ENCODE data around the gene VPS37D. TPM values are rescaled to one million over a fixed set of nuclear protein-coding genes. Genes with fewer than 3 reads are reported as not detected.
A peak's percentile ranks its signal among the peaks of the same experiment; 100 is the strongest.

VPS37D gene
- total RNA-seq, 2 donors from 2014 or later: 6.1 to 9.1 TPM

DNA sequence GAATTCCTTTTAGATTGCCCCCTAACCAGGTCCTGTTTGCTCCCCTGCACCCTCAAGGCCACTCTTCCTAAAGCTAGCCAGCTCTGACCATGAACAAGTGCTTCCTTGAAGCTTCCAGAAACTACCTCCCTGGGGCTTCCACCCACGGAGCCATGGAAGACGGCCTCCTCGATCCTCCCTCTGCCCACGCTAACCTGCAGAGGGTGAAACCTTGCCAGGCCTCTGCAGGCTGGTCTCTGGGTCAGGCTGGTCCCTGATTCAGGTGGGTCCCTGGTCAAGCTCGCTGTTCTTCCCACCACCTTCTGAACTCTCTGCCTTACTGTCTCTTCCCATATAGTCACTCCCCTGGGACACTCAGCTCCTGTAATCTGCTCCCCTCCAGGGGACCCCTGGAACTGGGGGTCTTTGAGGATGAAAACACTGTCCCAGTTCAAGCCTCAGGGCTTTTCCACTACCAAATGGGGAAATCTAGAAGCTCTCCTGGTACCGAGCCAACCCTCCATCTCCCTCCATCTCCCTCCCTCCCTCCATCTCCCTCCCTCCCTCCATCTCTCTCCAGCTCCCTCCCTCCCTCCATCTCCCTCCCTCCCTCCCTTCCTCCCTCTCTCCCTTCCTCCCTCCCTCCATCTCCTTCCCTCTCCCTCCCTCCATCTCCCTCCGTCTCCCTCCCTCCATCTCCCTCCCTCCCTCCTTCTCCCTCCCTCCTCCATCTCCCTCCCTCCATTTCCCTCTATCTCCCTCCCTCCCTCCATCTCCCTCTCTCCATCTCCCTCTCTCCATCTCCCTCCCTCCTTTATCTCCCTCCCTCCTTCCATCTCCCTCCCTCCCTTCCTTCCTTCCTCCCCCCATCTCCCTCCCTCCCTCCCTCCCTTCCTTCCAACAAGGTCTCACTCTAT is 46.2 kb upstream of the VPS37D start:
- no peak for DNase-seq
- Histone ChIP-seq H3K27me3 (ENCODE audit: control insufficient read depth, insufficient read depth, low read length, poor library complexity, severe bottlenecking) (peaks cover 31% of the 10 kb centered on the region), H3K27ac (ENCODE audit: low read depth, low read length) (no peak overlapping the region), H3K9me3 (ENCODE audit: control insufficient read depth, low read length) (no peaks in the 10 kb centered on the region), H3K4me1 (ENCODE audit: control insufficient read depth, insufficient read depth, low read length) (peaks cover 8% of the 10 kb centered on the region), H3K9ac (ENCODE audit: extremely low read depth, low read length, poor library complexity, severe bottlenecking) (no peak overlapping the region), H3K4me3 (ENCODE audit: low read length) (no peak overlapping the region), H3K36me3 (ENCODE audit: control insufficient read depth, insufficient read depth, low read length) (no peaks in the 10 kb centered on the region)
- TF ChIP-seq, protein P1, sequence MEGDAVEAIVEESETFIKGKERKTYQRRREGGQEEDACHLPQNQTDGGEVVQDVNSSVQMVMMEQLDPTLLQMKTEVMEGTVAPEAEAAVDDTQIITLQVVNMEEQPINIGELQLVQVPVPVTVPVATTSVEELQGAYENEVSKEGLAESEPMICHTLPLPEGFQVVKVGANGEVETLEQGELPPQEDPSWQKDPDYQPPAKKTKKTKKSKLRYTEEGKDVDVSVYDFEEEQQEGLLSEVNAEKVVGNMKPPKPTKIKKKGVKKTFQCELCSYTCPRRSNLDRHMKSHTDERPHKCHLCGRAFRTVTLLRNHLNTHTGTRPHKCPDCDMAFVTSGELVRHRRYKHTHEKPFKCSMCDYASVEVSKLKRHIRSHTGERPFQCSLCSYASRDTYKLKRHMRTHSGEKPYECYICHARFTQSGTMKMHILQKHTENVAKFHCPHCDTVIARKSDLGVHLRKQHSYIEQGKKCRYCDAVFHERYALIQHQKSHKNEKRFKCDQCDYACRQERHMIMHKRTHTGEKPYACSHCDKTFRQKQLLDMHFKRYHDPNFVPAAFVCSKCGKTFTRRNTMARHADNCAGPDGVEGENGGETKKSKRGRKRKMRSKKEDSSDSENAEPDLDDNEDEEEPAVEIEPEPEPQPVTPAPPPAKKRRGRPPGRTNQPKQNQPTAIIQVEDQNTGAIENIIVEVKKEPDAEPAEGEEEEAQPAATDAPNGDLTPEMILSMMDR (conservative IDR thresholded peaks at IDR 0.05): no peak
- Mint-ChIP-seq H3K27ac (no peak overlapping the region), H3K27me3 (ENCODE audit: insufficient read depth) (peaks cover 36% of the 10 kb centered on the region), H3K36me3 (ENCODE audit: low read depth) (peaks cover 1% of the 10 kb centered on the region), H3K4me1 (peaks cover 4% of the 10 kb centered on the region), H3K4me3 (no peak overlapping the region), H3K9me3 (no peaks in the 10 kb centered on the region)
- 74% methylated on average over 5 to 7 of the region's 7 CpGs for WGBS, 2 experiments (ENCODE audit: insufficient coverage in 1 of 2, insufficient read length in 1 of 2)

- 46 to 80% methylated on average over 1 to 2 of the region's 2 CpGs for WGBS, 2 experiments (ENCODE audit: insufficient coverage in 1 of 2, insufficient read length in 1 of 2)
- H3K27ac Mint-ChIP-seq: no peak overlapping the region
- H3K4me3 ChIP-seq (ENCODE audit: low read length): peak overlapping the region; percentile 75
- peaks cover 1% of the 10 kb centered on the region for H3K36me3 Mint-ChIP-seq (ENCODE audit: low read depth)
- H3K4me3 Mint-ChIP-seq: peak overlapping the region; percentile 67
- H3K4me1 Mint-ChIP-seq: peaks cover 4% of the 10 kb centered on the region
- peaks cover 8% of the 10 kb centered on the region for H3K4me1 ChIP-seq (ENCODE audit: control insufficient read depth, insufficient read depth, low read length)
- no peaks in the 10 kb centered on the region for H3K36me3 ChIP-seq (ENCODE audit: control insufficient read depth, insufficient read depth, low read length)
- no peak overlapping the region for H3K27ac ChIP-seq (ENCODE audit: low read depth, low read length)
- TF ChIP-seq, protein P1 (conservative IDR thresholded peaks at IDR 0.05): no peak
- no peaks in the 10 kb centered on the region for H3K9me3 ChIP-seq (ENCODE audit: control insufficient read depth, low read length)
- H3K27me3 Mint-ChIP-seq (ENCODE audit: insufficient read depth): peaks cover 45% of the 10 kb centered on the region
- peaks cover 35% of the 10 kb centered on the region for H3K27me3 ChIP-seq (ENCODE audit: control insufficient read depth, insufficient read depth, low read length, poor library complexity, severe bottlenecking)
- H3K9ac ChIP-seq (ENCODE audit: extremely low read depth, low read length, poor library complexity, severe bottlenecking): no peak overlapping the region
- no peaks in the 10 kb centered on the region for H3K9me3 Mint-ChIP-seq
- no peak for DNase-seq
Measured at GRCh38 chr7:73622527-73622908, 45.1 kb upstream of the VPS37D start.

GRCh38 chr7:73622909-73623797 is 44.5 kb upstream of the VPS37D start:
- 3 to 4% methylated on average over 19 to 58 of the region's 58 CpGs for WGBS, 2 experiments (ENCODE audit: insufficient coverage in 1 of 2, insufficient read length in 1 of 2)
- H3K27ac ChIP-seq (ENCODE audit: low read depth, low read length): no peak overlapping the region
- H3K27me3 Mint-ChIP-seq (ENCODE audit: insufficient read depth): peaks cover 51% of the 10 kb centered on the region
- H3K36me3 ChIP-seq (ENCODE audit: control insufficient read depth, insufficient read depth, low read length): no peaks in the 10 kb centered on the region
- TF ChIP-seq, protein P1 (conservative IDR thresholded peaks at IDR 0.05): no peak
- peaks cover 8% of the 10 kb centered on the region for H3K4me1 ChIP-seq (ENCODE audit: control insufficient read depth, insufficient read depth, low read length)
- peak overlapping the region; percentile 67 for H3K4me3 Mint-ChIP-seq
- H3K36me3 Mint-ChIP-seq (ENCODE audit: low read depth): peaks cover 1% of the 10 kb centered on the region
- H3K9ac ChIP-seq (ENCODE audit: extremely low read depth, low read length, poor library complexity, severe bottlenecking): no peak overlapping the region
- peak overlapping the region; percentile 75 for H3K4me3 ChIP-seq (ENCODE audit: low read length)
- no peaks in the 10 kb centered on the region for H3K9me3 Mint-ChIP-seq
- peaks cover 42% of the 10 kb centered on the region for H3K27me3 ChIP-seq (ENCODE audit: control insufficient read depth, insufficient read depth, low read length, poor library complexity, severe bottlenecking)
- peak; percentile 92 for DNase-seq
- H3K27ac Mint-ChIP-seq: peak overlapping the region; percentile 52
- H3K4me1 Mint-ChIP-seq: peaks cover 4% of the 10 kb centered on the region
- no peaks in the 10 kb centered on the region for H3K9me3 ChIP-seq (ENCODE audit: control insufficient read depth, low read length)
